CD1c-positive myeloid dendritic cell (primary cell): ENCODE data around the gene NADK2.

Source experiments
- DNase-seq: peaks from one replicate; pipeline ENCODE4 v3.0.0-alpha.2; 2016; ENCODE audit errors: extremely low spot score

NADK2 gene

GRCh38 chr5:36162810-36163486, 78.8 kb downstream of the NADK2 start:
- DNase-seq = no peak

- no peak for DNase-seq
Measured at GRCh38 chr5:36161361-36161760, 80.4 kb downstream of the NADK2 start.

GRCh38 chr5:36160617-36161016, 81.1 kb downstream of the NADK2 start:
- DNase-seq = no peak

DNA sequence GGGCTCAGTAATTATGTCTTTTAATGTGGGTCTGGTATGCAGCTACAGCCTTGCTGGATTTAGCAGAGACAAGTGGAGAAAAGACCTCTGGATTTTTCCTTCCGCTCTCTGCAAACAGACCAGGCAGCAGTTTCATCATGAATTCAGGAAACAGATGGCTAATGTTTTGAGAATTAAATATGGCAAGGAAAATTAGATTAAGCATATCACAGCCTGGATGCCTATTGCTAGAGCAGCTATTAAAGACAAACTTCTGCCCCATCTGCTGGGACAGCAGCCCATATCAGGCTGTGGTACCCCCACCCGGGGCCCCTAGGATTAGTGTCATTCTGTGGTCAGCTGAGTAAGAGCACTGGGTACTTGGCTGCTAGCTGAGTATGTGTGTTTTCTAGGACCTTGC, 83.6 kb downstream of the NADK2 start:
- no peak for DNase-seq

DNA sequence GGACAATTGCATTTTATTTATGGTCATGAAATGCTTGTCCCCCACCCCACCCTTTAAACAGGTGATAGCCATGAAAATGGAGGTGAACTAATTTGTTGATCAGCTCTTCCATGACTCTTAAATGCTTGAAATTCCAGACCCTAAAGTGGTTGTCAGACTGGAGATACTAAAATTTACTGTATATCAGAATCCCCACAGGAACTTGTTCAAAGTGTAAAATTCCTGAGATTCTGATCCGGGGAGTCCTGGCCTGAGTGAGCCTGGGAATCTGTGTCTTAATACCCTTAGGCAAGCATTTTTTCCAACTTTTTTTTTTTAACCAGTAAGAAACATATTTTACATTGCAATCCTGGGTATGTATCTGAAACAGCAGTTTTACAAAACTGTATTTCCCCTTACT, 85.1 kb downstream of the NADK2 start:
- no peak for DNase-seq

DNA sequence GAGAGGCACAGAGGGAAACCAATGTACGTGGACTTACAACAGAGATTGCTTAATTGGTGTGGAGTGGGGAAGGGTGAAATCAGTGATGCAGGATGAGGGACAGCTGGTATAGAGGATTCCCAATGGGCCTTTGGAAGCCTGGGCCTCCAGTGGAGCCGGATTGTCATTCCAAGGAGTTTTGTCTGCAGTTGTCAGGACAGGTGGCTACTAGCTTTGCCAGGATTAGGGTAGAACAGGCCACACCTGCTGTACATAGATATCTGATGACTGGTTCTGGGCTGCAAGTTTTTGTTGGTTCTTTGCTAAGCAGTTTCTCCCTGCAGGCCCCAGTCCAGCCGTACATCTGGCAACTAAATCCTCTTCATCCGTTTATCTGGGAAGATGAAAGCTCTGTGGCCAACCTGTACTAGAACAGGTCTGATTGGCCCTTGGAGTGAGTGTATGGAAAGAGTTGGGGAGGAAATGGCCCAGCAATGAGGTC, 85.6 kb downstream of the NADK2 start:
- no peak for DNase-seq

DNA sequence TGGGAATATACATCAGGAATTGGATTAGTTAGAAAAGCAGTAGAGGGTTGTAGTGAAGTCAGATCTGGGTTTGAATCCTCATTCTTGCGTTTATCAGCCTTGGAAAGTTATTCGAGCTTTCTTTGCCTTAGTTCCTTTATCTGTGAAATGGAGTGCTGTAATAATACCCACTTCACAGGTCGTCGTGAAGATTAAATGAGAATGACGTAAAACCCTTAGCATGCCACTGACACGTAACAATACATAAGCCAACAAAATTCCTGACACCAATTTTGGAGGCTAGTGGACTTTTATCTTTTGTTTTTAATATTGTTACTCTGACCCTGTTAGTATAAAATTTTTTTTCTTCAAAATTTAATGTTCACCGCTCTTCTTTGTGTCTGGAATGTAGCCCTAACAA, 86.4 kb downstream of the NADK2 start:
- no peak for DNase-seq

- no peak for DNase-seq
Measured at GRCh38 chr5:36153726-36154125, 88.0 kb downstream of the NADK2 start.

DNA sequence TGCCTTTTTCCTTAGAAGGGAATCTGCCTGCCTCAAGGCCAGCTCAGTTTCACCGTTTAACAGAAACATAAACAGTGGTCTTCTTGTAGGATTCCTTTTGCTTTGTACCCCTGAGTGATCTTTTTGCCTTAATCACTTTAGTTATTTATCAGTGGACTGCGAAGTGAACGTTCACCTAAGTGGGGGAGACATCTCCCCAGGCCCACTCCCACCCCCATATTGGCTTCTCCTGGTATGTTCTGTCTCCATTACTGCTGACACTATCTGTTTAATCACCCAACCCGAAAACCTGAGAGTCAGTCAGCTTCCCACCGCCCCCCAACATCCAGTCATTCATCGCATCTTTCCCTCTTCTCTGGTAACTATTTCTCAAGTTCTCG, 88.4 kb downstream of the NADK2 start:
- DNase-seq = no peak

DNA sequence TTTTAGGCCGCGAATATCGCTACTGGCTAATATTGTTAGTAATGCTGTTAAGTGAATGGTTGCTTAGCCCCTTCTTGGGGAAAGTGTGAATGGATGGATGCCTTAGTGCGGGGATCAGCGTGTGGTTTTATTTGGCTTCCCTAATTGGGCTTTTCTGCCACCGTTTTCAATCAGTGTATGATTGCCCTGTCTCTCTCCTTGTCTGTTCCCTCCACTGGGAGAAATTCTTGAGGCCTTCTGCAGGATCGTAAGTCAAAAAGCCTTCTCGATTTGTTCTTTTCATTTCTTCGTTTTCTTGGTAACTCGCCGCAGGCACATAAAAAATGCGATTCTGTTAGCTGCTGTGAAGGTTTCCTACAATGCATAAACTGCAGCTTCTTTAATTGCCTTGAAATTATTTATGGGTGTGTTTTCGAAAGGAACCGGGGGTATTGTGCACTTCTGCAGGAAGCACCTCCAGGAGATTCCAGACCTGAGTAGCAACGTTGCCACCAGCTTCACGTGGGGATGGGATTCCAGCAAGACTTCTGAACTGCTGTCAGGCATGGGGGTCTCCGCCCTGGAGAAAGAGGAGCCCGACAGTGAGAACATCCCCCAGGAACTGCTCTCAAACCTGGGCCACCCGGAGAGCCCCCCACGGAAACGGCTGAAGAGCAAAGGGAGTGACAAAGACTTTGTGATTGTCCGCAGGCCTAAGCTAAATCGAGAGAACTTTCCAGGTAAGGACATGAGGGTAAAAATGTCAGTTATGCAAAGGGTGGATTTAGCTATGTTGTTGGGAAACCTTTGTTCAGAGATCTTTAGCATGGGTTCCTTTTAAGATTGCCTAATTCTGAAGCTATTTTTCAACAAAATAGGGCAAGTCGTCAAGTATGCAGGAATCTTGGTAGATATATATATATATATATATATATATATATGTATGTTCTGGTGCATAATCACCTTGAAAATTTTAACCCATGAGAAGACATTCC, 89.1 kb downstream of the NADK2 start:
- peak; percentile 2 for DNase-seq

- peak; percentile 98 for DNase-seq
Measured at GRCh38 chr5:36151434-36152323, 90.0 kb downstream of the NADK2 start, which contains the start of the genes LMBRD2 and SKP2. Gene LMBRD2 (minus strand): TSS chr5:36151887. CDS start chr5:36143349, 8,538 bp downstream. Gene SKP2 (plus strand): TSS chr5:36152111. CDS start chr5:36152263, 152 bp downstream.

DNA sequence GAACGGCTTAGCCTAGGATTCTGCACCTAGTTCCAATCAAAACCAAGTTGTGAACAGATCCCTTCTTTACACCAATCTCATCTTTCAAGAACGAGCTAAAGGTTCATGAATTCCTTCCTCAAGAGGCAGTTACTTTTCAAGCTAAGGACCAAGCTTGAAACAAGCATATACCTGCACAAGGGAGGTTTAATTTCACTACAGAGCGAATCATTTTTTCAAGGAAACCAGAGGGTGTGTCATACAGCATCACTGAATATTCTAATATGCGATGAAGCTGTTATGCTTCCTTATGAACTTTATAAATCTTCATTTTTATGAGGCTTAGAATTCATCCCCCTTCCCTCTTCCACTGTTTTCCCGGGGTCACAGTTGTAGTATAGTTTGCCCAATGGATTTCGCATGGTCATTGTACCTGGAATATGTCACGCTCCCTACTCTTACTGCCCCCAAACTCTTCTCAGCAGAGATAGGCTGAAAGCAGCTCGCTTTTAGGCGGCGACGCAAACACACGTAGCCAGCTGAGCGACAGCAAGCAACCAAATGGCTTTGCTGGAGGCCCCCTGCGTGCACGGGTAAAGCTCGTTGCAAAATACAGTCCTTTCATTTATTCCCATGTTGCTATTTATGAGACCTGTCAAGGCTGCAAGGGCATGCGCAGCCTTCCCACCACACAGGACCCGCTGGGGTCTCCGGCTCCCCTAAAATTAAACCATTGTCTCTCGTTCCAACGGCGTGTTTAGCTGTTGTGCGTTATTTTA, 90.9 kb downstream of the NADK2 start:
- peak; percentile 33 for DNase-seq

DNA sequence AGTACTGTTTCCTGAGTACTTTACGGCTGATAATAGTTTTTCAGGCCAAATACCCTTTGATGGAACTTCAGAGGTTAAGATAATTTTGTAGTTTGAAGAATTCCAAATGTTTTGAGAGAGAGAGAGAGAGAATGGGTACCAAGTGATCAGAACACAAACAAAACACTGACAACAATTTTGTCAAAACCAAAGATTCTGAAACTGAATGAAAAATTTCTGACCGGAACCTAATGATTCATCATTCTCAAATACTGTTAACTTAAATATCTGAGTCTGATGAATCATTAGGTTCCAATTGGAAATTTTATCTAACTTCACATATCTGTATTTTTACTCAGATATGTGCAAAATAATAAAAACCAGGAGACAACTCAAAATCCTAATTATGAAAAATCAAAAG, 94.0 kb downstream of the NADK2 start:
- DNase-seq = no peak

GRCh38 chr5:36146390-36146789, 95.3 kb downstream of the NADK2 start:
- DNase-seq = no peak

DNA sequence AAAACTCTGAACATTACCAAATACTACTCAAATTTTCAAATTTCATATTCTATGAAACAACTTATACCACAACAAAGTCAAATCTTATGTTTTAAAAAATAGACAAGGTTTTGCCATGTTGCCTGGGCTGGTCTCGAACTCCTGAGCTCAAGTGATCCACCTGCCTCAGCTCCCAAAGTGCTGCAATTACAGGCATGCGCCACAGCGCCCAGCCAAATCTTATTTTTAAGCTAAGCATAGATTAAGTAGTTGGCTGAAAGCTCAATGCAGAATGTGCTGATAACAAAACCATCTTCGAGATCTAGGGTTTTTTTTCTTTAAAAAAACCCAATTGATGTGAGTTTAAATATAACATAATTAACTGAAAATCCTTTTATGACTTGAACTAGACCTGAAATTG, 96.4 kb downstream of the NADK2 start:
- DNase-seq = no peak
